Astrocyte (in vitro differentiated cells and primary cell): ENCODE measurements around the gene CFHR3.

Experiments
- CTCF ChIP-seq: IDR thresholded peaks from 2 replicates; pipeline ENCODE4 v1.5.1; 2011; ENCODE audit warnings: low read depth, mild to moderate bottlenecking, inconsistent platforms, low read length, moderate library complexity; ENCODE audit not compliant: insufficient read depth
- EZH2 ChIP-seq: IDR thresholded peaks from 2 replicates; pipeline ENCODE4 v1.6.1; 2012; ENCODE audit warnings: mild to moderate bottlenecking, low read length, inconsistent platforms; ENCODE audit not compliant: insufficient read depth

GRCh38 chr1:196734006-196734405 lies 40.6 kb upstream of the CFHR3 start:
- TF ChIP-seq CTCF: no peak
- TF ChIP-seq EZH2: no peak
